NCI-H2196 (cell line): Measurements from ENCODE around the gene TOLLIP.

ENCODE experiments used
- DNase-seq: peaks from one replicate; lab custom pipeline; 2025; ENCODE audit not compliant: unreplicated experiment; lab: John Stamatoyannopoulos, UW

TOLLIP gene

GRCh38 chr11:1233351-1234053 lies 75.9 kb downstream of the TOLLIP start:
- no peak for DNase-seq

- peak; percentile 13 for DNase-seq
Measured at GRCh38 chr11:1232883-1233321, 76.5 kb downstream of the TOLLIP start.

GRCh38 chr11:1232021-1232882 lies 77.2 kb downstream of the TOLLIP start:
- DNase-seq: no peak

GRCh38 chr11:1231396-1232020 lies 77.9 kb downstream of the TOLLIP start:
- no peak for DNase-seq

GRCh38 chr11:1230456-1231395 lies 78.7 kb downstream of the TOLLIP start:
- DNase-seq: no peak

- no peak for DNase-seq
Measured at GRCh38 chr11:1230121-1230455, 79.3 kb downstream of the TOLLIP start.

- DNase-seq: no peak
Measured at GRCh38 chr11:1229471-1230120, 79.8 kb downstream of the TOLLIP start.

- DNase-seq: no peak
Measured at GRCh38 chr11:1228921-1229451, 80.4 kb downstream of the TOLLIP start.

GRCh38 chr11:1228101-1228821 lies 81.2 kb downstream of the TOLLIP start:
- no peak for DNase-seq

GRCh38 chr11:1227551-1228100 lies 81.8 kb downstream of the TOLLIP start:
- no peak for DNase-seq

GRCh38 chr11:1226986-1227550 lies 82.4 kb downstream of the TOLLIP start:
- DNase-seq: no peak

- no peak for DNase-seq
Measured at GRCh38 chr11:1226226-1226985, 83.0 kb downstream of the TOLLIP start.

GRCh38 chr11:1225386-1226225 lies 83.8 kb downstream of the TOLLIP start:
- DNase-seq: no peak

GRCh38 chr11:1224491-1225385 lies 84.7 kb downstream of the TOLLIP start:
- no peak for DNase-seq
